GM12891 (cell line): ENCODE measurements around the gene TPGS1.
A peak's percentile ranks its signal among the peaks of the same experiment; 100 is the strongest.

ENCODE experiments used
- DNase-seq: peaks from one replicate; pipeline ENCODE4 v3.0.0; 2011; ENCODE audit warnings: low spot score; ENCODE audit not compliant: insufficient read length
- FAIRE-seq: peaks from 2 replicates; lab custom pipeline; 2011; peaks lifted over from hg19 to GRCh38; lab: Jason Lieb, UNC
- PAX5 ChIP-seq: IDR thresholded peaks from 2 replicates; pipeline ENCODE4 v1.6.1; 2011; ENCODE audit warnings: low read length, moderate library complexity, mild to moderate bottlenecking; ENCODE audit not compliant: insufficient read depth, severe bottlenecking
- POLR2A ChIP-seq: IDR thresholded peaks from 2 replicates; pipeline ENCODE4 v1.6.1; 2011; ENCODE audit warnings: low read depth, low read length, control low read depth
- POLR2AphosphoS5 ChIP-seq: IDR thresholded peaks from 2 replicates; pipeline ENCODE4 v1.6.1; 2011; ENCODE audit warnings: low read depth, low read length, control low read depth
- POU2F2 ChIP-seq: IDR thresholded peaks from 2 replicates; pipeline ENCODE4 v1.6.1; 2011; ENCODE audit warnings: low read depth, mild to moderate bottlenecking, control low read depth, low read length, moderate library complexity
- SPI1 ChIP-seq: IDR thresholded peaks from 2 replicates; pipeline ENCODE4 v1.6.1; 2011; ENCODE audit warnings: low read depth, low read length, control low read depth
- TAF1 ChIP-seq: IDR thresholded peaks from 2 replicates; pipeline ENCODE4 v1.6.1; 2011; ENCODE audit warnings: low read depth, low read length, control low read depth

Gene TPGS1

DNA sequence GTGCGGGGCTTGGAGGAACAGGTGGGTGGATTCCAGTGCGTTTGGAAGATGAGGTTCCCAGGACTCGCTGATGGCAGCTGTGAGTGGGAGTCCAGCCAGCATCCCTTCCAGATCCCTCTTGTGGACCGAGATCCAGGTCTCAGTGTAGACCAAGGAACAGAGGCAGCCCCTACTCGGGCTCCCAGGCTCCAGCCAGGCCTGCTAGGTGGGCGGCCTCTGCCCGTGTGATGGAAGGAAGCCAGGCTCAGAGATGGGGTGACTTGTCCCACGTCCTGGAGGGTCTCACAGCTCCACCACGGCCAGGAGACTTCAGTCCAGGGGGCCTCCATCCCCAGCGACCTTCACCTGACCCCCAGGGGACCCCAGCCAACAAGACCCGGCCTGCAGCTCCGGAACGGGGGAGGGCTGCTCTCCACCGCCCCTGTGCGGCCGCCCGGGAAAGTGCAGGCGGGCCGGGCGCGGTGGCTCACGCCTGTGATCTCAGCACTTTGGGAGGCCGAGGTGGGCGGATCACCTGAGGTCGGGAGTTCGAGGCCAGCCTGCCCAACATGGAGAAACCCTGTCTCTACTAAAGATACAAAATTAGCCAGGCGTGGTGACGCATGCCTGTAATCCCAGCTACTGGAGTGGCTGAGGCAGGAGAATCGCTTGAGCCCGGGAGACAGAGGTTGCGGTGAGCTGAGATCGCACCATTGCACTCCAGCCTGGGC is 11.7 kb upstream of the TPGS1 start:
- DNase-seq: no peak
- FAIRE-seq: peak; percentile 74

DNA sequence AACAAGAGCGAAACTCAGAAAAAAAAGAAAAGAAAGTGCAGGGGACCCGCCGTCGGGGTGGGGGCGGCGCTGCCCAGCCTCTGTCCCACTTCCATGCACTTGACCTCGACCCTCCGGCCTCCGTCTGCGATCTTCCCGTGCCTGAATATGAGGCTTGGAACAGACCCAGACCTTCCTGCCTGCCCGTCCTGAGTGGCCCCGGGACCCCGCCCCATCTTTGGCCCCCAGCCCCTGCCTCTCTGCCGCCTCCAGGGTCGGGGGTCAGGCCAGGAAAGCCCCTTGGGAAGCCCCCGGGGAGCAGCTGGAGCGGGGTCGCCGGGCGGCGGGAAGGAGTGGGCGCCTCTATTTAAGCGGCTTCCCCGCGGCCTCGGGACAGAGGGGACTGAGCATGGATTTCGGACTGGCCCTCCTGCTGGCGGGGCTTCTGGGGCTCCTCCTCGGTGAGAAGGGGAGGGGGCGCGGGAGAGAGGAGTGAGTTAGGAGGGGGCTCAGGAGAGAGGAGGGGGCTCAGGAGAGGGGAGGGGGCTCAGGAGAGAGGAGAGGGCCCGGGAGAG is 11.1 kb upstream of the TPGS1 start, which contains the start of gene MADCAM1:
Gene MADCAM1, plus strand, starts transcription at position 375 of the 554 bp plus-strand sequence. Its CDS starts 14 bp downstream, at position 389.
- FAIRE-seq (no peak), DNase-seq (no peak)
- TF ChIP-seq POLR2A: no peak
- no peak for TF ChIP-seq TAF1
- no peak for TF ChIP-seq POLR2AphosphoS5
- no peak for TF ChIP-seq SPI1
- TF ChIP-seq POU2F2: no peak
- no peak for TF ChIP-seq PAX5

More for the DNA sequence above, 11.7 kb upstream of the TPGS1 start:
- no peak for TF ChIP-seq POLR2A
- TF ChIP-seq POLR2AphosphoS5: no peak
- TF ChIP-seq POU2F2: no peak
- TF ChIP-seq PAX5: no peak
- no peak for TF ChIP-seq TAF1
- no peak for TF ChIP-seq SPI1

DNA sequence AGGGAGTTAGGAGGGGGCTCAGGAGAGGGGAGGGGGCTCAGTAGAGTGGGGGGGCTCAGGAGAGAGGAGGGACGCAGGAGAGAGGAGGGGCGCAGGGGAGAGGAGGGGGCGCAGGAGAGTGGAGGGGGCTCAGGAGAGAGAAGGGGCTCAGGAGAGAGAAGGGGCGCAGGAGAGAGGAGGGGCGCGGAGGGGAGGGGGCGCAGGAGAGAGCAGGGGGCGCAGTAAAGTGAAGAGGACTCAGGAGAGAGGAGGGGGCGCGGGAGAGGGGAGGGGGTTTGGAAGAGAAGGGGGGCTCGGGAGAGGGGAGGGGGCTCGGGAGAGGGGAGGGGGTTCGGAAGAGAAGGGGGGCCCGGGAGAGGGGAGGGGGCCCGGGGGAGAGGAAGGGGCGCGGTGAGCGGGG is 10.3 kb upstream of the TPGS1 start:
- DNase-seq (no peak), FAIRE-seq (no peak)
- TF ChIP-seq TAF1 (no peak), PAX5 (no peak), POU2F2 (no peak), SPI1 (no peak), POLR2A (no peak), POLR2AphosphoS5 (no peak)

DNA sequence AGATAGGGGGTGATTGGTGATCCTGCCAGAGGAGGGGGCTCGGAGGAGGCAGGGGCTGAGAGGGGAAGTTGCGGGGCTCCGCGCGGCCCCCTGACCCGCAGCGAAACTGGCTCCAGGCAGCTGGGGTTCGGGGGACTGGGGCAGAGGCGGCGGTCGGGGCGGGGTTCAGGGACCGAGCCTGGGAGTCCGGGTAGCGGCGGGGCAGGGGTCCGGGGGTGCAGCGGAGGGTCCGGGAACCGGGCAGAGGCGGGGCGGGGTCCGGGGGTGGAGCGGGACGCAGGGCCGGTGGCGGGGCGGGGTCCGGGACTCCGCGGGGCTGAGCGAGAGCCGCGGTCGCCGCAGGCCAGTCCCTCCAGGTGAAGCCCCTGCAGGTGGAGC is 9.8 kb upstream of the TPGS1 start:
- FAIRE-seq: no peak
- DNase-seq: no peak
- no peak for TF ChIP-seq SPI1
- no peak for TF ChIP-seq POU2F2
- TF ChIP-seq PAX5: no peak
- no peak for TF ChIP-seq TAF1
- TF ChIP-seq POLR2A: no peak
- TF ChIP-seq POLR2AphosphoS5: no peak

DNA sequence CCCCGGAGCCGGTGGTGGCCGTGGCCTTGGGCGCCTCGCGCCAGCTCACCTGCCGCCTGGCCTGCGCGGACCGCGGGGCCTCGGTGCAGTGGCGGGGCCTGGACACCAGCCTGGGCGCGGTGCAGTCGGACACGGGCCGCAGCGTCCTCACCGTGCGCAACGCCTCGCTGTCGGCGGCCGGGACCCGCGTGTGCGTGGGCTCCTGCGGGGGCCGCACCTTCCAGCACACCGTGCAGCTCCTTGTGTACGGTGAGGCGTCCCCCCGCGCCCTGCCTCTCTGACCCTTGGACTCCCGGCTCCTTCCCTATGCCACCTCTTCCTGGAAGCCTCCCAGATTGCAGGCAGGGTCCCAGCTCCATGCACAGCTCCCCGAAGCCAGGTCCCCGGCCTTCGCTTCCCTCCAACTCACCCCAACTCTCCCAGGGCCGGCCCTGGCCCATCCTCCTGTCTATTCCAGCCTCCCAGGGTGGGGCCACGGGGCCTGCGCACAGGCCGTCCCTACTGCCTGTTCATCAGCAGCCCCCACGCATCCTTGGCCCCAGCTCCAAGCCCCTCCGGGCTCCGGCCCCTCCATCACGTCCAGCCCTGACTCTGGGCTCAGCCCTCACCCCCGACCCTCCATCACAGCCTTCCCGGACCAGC is 9.3 kb upstream of the TPGS1 start:
- TF ChIP-seq POLR2A (no peak), POLR2AphosphoS5 (no peak), SPI1 (no peak), POU2F2 (no peak), PAX5 (no peak), TAF1 (no peak)
- DNase-seq (no peak), FAIRE-seq (no peak)

DNA sequence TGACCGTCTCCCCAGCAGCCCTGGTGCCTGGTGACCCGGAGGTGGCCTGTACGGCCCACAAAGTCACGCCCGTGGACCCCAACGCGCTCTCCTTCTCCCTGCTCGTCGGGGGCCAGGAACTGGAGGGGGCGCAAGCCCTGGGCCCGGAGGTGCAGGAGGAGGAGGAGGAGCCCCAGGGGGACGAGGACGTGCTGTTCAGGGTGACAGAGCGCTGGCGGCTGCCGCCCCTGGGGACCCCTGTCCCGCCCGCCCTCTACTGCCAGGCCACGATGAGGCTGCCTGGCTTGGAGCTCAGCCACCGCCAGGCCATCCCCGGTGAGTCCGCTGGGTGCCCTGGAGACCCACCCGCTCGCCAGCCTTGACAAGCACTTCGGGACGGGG is 8.8 kb upstream of the TPGS1 start:
- no peak for TF ChIP-seq POU2F2
- TF ChIP-seq POLR2A: no peak
- no peak for TF ChIP-seq PAX5
- no peak for TF ChIP-seq POLR2AphosphoS5
- TF ChIP-seq SPI1: no peak
- TF ChIP-seq TAF1: no peak
- DNase-seq: no peak
- no peak for FAIRE-seq

DNA sequence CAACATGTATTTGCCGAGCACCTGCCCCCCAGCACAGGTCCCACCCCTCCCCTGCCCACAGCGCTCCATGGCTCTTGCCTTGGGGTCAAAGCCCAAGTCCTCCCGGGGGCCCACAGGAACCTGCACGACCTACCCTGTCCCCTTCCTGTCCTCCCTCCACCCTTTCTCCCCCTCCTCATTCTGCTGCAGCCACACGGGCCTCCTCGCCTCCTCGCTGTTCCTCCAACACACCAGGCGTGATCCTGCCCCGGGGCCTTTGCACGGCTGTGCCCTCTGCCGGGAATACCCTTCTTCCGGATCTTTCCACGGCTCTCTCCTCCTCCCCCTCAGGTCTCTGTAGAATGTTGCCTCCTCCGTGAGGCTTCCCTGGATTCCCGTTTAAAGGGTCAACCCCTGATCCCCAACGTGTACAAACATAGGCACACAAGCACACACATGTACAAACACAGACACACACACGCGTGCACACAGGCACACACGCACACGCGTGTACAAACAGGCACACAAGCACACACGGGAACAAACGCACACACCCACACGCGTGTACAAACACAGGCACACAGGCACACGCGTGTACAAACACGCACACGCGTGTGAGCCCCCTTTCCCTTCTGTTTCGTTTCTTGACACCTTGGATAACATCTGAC is 8.2 kb upstream of the TPGS1 start:
- TF ChIP-seq POLR2AphosphoS5 (no peak), TAF1 (no peak), PAX5 (no peak)
- no peak for DNase-seq
- peak; percentile 41 for FAIRE-seq

DNA sequence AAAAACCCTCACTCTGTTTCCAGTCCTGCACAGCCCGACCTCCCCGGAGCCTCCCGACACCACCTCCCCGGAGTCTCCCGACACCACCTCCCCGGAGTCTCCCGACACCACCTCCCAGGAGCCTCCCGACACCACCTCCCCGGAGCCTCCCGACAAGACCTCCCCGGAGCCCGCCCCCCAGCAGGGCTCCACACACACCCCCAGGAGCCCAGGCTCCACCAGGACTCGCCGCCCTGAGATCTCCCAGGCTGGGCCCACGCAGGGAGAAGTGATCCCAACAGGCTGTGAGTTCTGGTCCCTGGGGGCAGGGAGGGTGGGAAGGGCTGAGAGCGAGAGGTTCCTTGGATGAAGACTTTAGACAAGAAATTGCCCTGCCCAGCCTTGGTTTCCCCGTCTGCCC is 5.7 kb upstream of the TPGS1 start:
- TF ChIP-seq POLR2A: no peak
- TF ChIP-seq POU2F2: no peak
- no peak for TF ChIP-seq PAX5
- no peak for TF ChIP-seq TAF1
- TF ChIP-seq SPI1: no peak
- TF ChIP-seq POLR2AphosphoS5: no peak
- DNase-seq (no peak), FAIRE-seq (no peak)

DNA sequence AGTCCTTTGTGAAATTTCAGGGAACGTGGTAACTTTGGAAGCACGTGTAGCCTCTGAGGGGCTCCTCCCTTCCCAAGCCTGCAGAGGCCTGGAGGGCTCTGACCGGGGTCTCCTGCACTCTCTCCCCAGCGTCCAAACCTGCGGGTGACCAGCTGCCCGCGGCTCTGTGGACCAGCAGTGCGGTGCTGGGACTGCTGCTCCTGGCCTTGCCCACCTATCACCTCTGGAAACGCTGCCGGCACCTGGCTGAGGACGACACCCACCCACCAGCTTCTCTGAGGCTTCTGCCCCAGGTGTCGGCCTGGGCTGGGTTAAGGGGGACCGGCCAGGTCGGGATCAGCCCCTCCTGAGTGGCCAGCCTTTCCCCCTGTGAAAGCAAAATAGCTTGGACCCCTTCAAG is 2.7 kb upstream of the TPGS1 start:
- DNase-seq: no peak
- FAIRE-seq: no peak
- TF ChIP-seq POU2F2 (no peak), SPI1 (no peak), POLR2AphosphoS5 (no peak), PAX5 (no peak), POLR2A (no peak), TAF1 (no peak)
